ENCODE results near the gene DNLZ.
"Not testable (repeated sequence)": the region's sequence is repeated elsewhere in the genome, so short reads cannot be mapped to it uniquely, and the experiment has no call there.

GRCh38 chr9:136319244-136319643 lies 44.3 kb downstream of the DNLZ start:
- not testable (repeated sequence) for TF ChIP-seq CHD4 (IDR thresholded peaks at IDR 0.05; ENCODE audit: borderline replicate concordance); USF2 (IDR thresholded peaks at IDR 0.05); CTCF (IDR thresholded peaks at IDR 0.05); CHD2 (IDR thresholded peaks at IDR 0.05; ENCODE audit: low read length, partially characterized antibody); RFX5 (IDR thresholded peaks at IDR 0.05); RNF2 (IDR thresholded peaks at IDR 0.05; ENCODE audit: borderline replicate concordance, low read depth); BHLHE40 (IDR thresholded peaks at IDR 0.05; ENCODE audit: low read depth, low read length); REST (IDR thresholded peaks at IDR 0.05)

Data from A549 (cell line).